Thymus (tissue), 11 donors: ENCODE data around the gene MCOLN2. TPM values are rescaled to one million over a fixed set of nuclear protein-coding genes. Genes with fewer than 3 reads are reported as not detected.
A peak's percentile ranks its signal among the peaks of the same experiment; 100 is the strongest.

Experiments
- DNase-seq, 9 donors: peaks; one replicate each; pipeline ENCODE4 v3.0.0-alpha.2; 2013; ENCODE audit warnings: low spot score in 9 of 9, low read depth in 6 of 9, missing footprints in 1 of 9
- H3K27ac ChIP-seq, 2 donors: one replicate each; pipeline ENCODE4 v1.5.1; 2013; ENCODE audit warnings: control low read depth in 1 of 2, low read depth in 1 of 2, low read length in 1 of 2, mild to moderate bottlenecking in 1 of 2, moderate library complexity in 1 of 2
- H3K27me3 ChIP-seq, 2 donors: one replicate each; pipeline ENCODE4 v1.5.1; 2013; ENCODE audit warnings: low read length in 1 of 2; ENCODE audit not compliant: control insufficient read depth in 2 of 2, insufficient read depth in 1 of 2
- H3K36me3 ChIP-seq, 2 donors: one replicate each; pipeline ENCODE4 v1.5.1; 2013; ENCODE audit warnings: low read length in 1 of 2, mild to moderate bottlenecking in 1 of 2, moderate library complexity in 1 of 2; ENCODE audit not compliant: control insufficient read depth in 2 of 2, insufficient read depth in 2 of 2
- H3K4me1 ChIP-seq, 2 donors: one replicate each; pipeline ENCODE4 v1.5.1; 2013; ENCODE audit warnings: low read length in 2 of 2; ENCODE audit not compliant: control insufficient read depth in 2 of 2, insufficient read depth in 2 of 2
- H3K4me3 ChIP-seq, 2 donors: one replicate each; pipeline ENCODE4 v1.5.1; 2013; ENCODE audit warnings: low read length in 2 of 2, control low read depth in 1 of 2, mild to moderate bottlenecking in 1 of 2
- H3K9me3 ChIP-seq, 2 donors: one replicate each; pipeline ENCODE4 v1.5.1; 2013; ENCODE audit warnings: low read length in 1 of 2, mild to moderate bottlenecking in 1 of 2; ENCODE audit not compliant: control insufficient read depth in 2 of 2, insufficient read depth in 1 of 2
- WGBS: extraction: QIAGEN DNeasy Blood & Tissue Kit; methylation state at CpG from one replicate; pipeline ENCODE4 v1.1.7; 2013; 5-methylcytosine and 5-hydroxymethylcytosine counted together
- polyA plus RNA-seq: library from polyadenylated mRNA; stranded (reverse); fragments of 200-250 nt; gene quantifications from one replicate; pipeline ENCODE4 v1.2.3, GENCODE V29; 2013
- total RNA-seq: library from RNA; stranded (reverse); fragments of 120-200 nt; gene quantifications from one replicate; pipeline ENCODE4 v1.2.4, GENCODE V29; 2013
- donor health status: healthy.

The MCOLN2 gene
- total and polyA plus RNA-seq, 2 donors = 8.0 to 18.2 TPM

- no peaks in the 10 kb centered on the region for H3K9me3 ChIP-seq
- no peaks in the 10 kb centered on the region for H3K36me3 ChIP-seq
- no peak for DNase-seq
- WGBS = 94% methylated on average over 5 of the region's 5 CpGs
- no peaks in the 10 kb centered on the region for H3K27me3 ChIP-seq
- H3K27ac ChIP-seq = no peak overlapping the region
- no peak overlapping the region for H3K4me3 ChIP-seq
- no peaks in the 10 kb centered on the region for H3K4me1 ChIP-seq
Measured at GRCh38 chr1:84959294-84959693, 37.6 kb downstream of the MCOLN2 start.

DNA sequence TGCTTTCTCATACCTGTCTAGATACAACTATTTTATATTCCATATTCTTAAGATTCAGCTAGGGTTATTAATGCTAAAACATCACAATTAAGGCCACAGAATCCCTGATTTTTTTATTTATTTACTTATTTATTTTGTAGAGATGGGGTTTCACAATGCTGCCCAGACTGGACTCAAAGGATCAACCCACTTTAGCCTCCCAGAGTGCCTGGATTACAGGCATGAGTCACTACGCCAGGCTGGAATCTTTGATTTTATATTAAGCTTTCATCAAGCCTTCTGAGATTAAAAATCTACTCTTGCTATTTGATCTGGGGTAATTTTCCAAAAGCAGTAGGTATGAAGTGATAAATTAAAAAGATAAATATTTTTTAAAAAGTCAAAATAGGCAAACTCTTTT lies 38.9 kb downstream of the MCOLN2 start:
- H3K27ac ChIP-seq = no peak overlapping the region
- no peak overlapping the region for H3K4me3 ChIP-seq
- H3K4me1 ChIP-seq = no peaks in the 10 kb centered on the region
- no peaks in the 10 kb centered on the region for H3K27me3 ChIP-seq
- H3K36me3 ChIP-seq = no peaks in the 10 kb centered on the region
- 97% methylated on average over 1 of the region's 1 CpG for WGBS
- H3K9me3 ChIP-seq = no peaks in the 10 kb centered on the region
- DNase-seq = no peak

- H3K36me3 ChIP-seq = no peaks in the 10 kb centered on the region
- no peak for DNase-seq
- no peaks in the 10 kb centered on the region for H3K9me3 ChIP-seq
- no peak overlapping the region for H3K4me3 ChIP-seq
- 89% methylated on average over 6 of the region's 6 CpGs for WGBS
- no peak overlapping the region for H3K27ac ChIP-seq
- H3K27me3 ChIP-seq = no peaks in the 10 kb centered on the region
- no peaks in the 10 kb centered on the region for H3K4me1 ChIP-seq
Measured at GRCh38 chr1:84956655-84957054, 40.3 kb downstream of the MCOLN2 start.

DNA sequence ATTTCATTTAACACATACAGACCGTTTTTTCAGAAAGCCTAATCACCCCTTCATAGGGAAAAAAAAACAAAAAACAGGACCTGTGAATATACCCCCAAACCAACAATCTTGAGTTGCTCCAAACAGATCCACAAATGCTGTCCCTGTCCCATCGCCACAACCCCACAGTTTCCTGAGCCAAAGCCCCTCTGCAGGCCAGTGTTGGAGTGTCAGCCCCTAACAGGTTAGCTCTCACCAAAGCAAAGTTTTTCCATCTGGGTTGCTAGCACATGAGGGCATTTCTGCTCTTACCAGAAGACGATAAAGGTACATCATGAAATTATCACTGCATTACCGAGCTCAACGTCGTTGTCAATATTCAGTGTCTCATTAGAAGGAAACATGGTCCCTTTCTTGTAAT lies 40.8 kb downstream of the MCOLN2 start:
- H3K4me3 ChIP-seq = no peak overlapping the region
- no peaks in the 10 kb centered on the region for H3K9me3 ChIP-seq
- no peak for DNase-seq
- no peaks in the 10 kb centered on the region for H3K36me3 ChIP-seq
- 98% methylated on average over 6 of the region's 6 CpGs for WGBS
- H3K4me1 ChIP-seq = no peaks in the 10 kb centered on the region
- no peak overlapping the region for H3K27ac ChIP-seq
- no peaks in the 10 kb centered on the region for H3K27me3 ChIP-seq

GRCh38 chr1:84949664-84950063 lies 47.2 kb downstream of the MCOLN2 start:
- H3K4me3 ChIP-seq = no peak overlapping the region
- H3K36me3 ChIP-seq = no peaks in the 10 kb centered on the region
- H3K4me1 ChIP-seq = peaks cover 3 to 7% of the 10 kb centered on the region in 2 donors
- H3K9me3 ChIP-seq = no peaks in the 10 kb centered on the region
- no peak for DNase-seq
- no peak overlapping the region for H3K27ac ChIP-seq
- no peaks in the 10 kb centered on the region for H3K27me3 ChIP-seq

GRCh38 chr1:84947536-84948410 lies 49.1 kb downstream of the MCOLN2 start:
- WGBS = 96% methylated on average over 5 of the region's 5 CpGs
- Histone ChIP-seq H3K4me3 (no peak overlapping the region), H3K27me3 (no peaks in the 10 kb centered on the region), H3K4me1 (peaks cover 3 to 7% of the 10 kb centered on the region in 2 donors), H3K36me3 (no peaks in the 10 kb centered on the region), H3K9me3 (no peaks in the 10 kb centered on the region), H3K27ac (no peak overlapping the region)
- DNase-seq = no peak

DNA sequence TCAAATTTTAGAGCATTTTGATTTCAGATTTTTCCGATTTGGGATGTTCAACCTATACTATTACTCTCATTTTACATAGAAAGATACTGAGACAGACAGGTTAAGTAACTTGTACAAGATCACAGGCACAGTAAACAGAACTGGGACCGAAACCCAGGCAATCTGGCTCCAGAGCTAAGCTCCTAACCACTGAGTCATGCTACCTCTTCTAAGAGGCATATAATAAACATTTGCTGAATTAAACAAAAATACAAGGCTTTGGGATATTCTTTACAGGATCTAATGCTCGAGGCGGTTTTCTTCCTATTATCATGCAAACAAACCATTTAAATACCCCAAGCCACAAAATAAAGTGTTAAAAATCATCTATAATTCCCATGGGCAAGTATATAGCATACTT lies 50.3 kb downstream of the MCOLN2 start:
- 99% methylated on average over 4 of the region's 4 CpGs for WGBS
- Histone ChIP-seq H3K4me1 (peaks cover 3 to 7% of the 10 kb centered on the region in 2 donors), H3K36me3 (no peaks in the 10 kb centered on the region), H3K27ac (no peak overlapping the region), H3K9me3 (no peaks in the 10 kb centered on the region), H3K27me3 (no peaks in the 10 kb centered on the region), H3K4me3 (no peak overlapping the region)
- DNase-seq = no peak

GRCh38 chr1:84944767-84945486 lies 52.0 kb downstream of the MCOLN2 start:
- Histone ChIP-seq H3K36me3 (no peaks in the 10 kb centered on the region), H3K27ac (peak overlapping the region; percentile 71 to 74), H3K4me1 (peaks cover 3 to 7% of the 10 kb centered on the region in 2 donors), H3K4me3 (peak overlapping the region; percentile 45 to 65), H3K9me3 (no peaks in the 10 kb centered on the region), H3K27me3 (no peaks in the 10 kb centered on the region)
- peak; percentile 75 to 98 (median 93) for DNase-seq
- WGBS = 2% methylated on average over 6 of the region's 6 CpGs

GRCh38 chr1:84941843-84942242 lies 55.1 kb downstream of the MCOLN2 start:
- Histone ChIP-seq H3K4me3 (no peak overlapping the region), H3K27ac (no peak overlapping the region), H3K36me3 (no peaks in the 10 kb centered on the region), H3K9me3 (no peaks in the 10 kb centered on the region), H3K27me3 (no peaks in the 10 kb centered on the region), H3K4me1 (peaks cover 3 to 5% of the 10 kb centered on the region in 2 donors)
- WGBS = 97% methylated on average over 1 of the region's 1 CpG
- DNase-seq = no peak
